Left ventricle myocardium inferior (tissue), 1 donor: Measurements from ENCODE around the gene AVEN. TPM values are rescaled to one million over a fixed set of nuclear protein-coding genes. Genes with fewer than 3 reads are reported as not detected.
"Not testable (repeated sequence)": the region's sequence is repeated elsewhere in the genome, so short reads cannot be mapped to it uniquely, and the experiment has no call there.

Source experiments
- DNase-seq: peaks from one replicate; pipeline ENCODE4 v3.0.0-alpha.2; 2020
- H3K27ac ChIP-seq: fragments of 200-600 bp; replicated peaks from 2 replicates; pipeline ENCODE4 v1.8.0; 2021
- H3K27me3 ChIP-seq: fragments of 200-600 bp; 2 replicates; pipeline ENCODE4 v1.8.0; 2021; ENCODE audit warnings: low read depth
- H3K36me3 ChIP-seq: fragments of 200-600 bp; 2 replicates; pipeline ENCODE4 v1.8.0; 2021
- H3K4me1 ChIP-seq: fragments of 200-600 bp; 2 replicates; pipeline ENCODE4 v1.8.0; 2021
- H3K4me3 ChIP-seq: fragments of 200-600 bp; 2 replicates; pipeline ENCODE4 v1.8.0; 2021; ENCODE audit warnings: mild to moderate bottlenecking, moderate library complexity
- H3K9me3 ChIP-seq: fragments of 200-600 bp; replicated peaks from 2 replicates; pipeline ENCODE4 v1.8.0; 2021
- intact Hi-C: fragments of 100-400 bp; cut with micrococcal nuclease; formaldehyde crosslinking; loops from one replicate; pipeline ENCODE4 v1.11.0; 2022
- total RNA-seq: library from RNA; stranded (reverse); fragmentation: NEBNext Ultra II Directional; extraction: Animal tissue kit (Norgen Biotek cat#: 25700); gene quantifications from one replicate; pipeline ENCODE4 v1.2.1, GENCODE V29; 2021
- TF ChIP-seq, protein P1 (sequence below): fragments of 200-600 bp; IDR thresholded peaks from 2 replicates; pipeline ENCODE4 v1.8.0; 2021; ENCODE audit warnings: antibody characterized with exemption, mild to moderate bottlenecking, borderline replicate concordance
- donor health status: DM: no; HTN: yes; CAD: no; lungs with severe emphysema.

The AVEN gene
- total RNA-seq, 1 donor from 2014 or later = 25.3 TPM

DNA sequence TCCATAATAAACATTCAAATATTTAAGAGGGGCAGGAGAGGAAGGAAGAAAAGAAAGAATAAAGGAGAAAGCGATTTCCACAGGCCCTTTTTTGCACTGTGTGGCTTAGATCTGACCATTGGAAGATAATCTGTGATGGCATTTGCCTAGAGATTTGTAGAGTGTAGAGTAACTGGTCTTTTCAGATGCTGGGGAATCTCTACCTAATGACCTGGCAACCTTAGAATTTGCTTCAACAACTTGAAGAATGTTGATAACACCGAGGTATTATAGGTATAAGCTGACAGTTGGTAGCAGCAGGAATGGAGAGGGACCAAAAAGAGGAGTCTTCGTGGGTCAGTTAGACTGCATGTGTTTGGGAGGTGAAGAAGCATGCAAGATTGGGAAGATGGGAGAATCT is 20.9 kb upstream of the AVEN start:
- Histone ChIP-seq H3K4me1 (no peaks in the 10 kb centered on the region), H3K4me3 (no peak overlapping the region), H3K27me3 (no peaks in the 10 kb centered on the region), H3K27ac (no peak overlapping the region), H3K9me3 (no peaks in the 10 kb centered on the region), H3K36me3 (no peaks in the 10 kb centered on the region)
- TF ChIP-seq, protein P1, sequence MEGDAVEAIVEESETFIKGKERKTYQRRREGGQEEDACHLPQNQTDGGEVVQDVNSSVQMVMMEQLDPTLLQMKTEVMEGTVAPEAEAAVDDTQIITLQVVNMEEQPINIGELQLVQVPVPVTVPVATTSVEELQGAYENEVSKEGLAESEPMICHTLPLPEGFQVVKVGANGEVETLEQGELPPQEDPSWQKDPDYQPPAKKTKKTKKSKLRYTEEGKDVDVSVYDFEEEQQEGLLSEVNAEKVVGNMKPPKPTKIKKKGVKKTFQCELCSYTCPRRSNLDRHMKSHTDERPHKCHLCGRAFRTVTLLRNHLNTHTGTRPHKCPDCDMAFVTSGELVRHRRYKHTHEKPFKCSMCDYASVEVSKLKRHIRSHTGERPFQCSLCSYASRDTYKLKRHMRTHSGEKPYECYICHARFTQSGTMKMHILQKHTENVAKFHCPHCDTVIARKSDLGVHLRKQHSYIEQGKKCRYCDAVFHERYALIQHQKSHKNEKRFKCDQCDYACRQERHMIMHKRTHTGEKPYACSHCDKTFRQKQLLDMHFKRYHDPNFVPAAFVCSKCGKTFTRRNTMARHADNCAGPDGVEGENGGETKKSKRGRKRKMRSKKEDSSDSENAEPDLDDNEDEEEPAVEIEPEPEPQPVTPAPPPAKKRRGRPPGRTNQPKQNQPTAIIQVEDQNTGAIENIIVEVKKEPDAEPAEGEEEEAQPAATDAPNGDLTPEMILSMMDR = no peak
- no peak for DNase-seq
- intact Hi-C loops = loop anchor here (5.0 kb wide), 1 partner anchor 152 kb away; the partner anchor contains the start of gene KATNBL1

DNA sequence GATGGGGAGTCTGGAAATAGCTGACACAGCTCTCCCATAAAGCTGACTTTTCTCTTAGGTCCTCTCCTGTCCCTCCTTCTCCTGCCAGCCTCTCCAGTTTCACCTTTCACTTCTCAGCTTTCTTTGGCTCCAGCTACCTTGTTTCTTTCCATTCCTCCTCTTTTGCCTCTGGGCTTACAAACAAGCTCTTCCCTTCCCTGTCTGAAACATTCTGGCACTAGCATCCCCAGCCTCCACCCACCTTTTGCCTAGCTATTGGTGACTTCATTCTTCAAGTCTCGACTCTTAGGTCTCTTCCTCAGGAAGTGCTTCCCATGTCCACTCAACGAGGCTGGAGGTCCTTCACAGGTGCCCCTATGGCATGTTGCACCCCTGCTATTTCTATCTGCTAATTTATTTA is 20.5 kb upstream of the AVEN start:
- Histone ChIP-seq H3K4me3 (no peak overlapping the region), H3K36me3 (no peaks in the 10 kb centered on the region), H3K4me1 (no peaks in the 10 kb centered on the region), H3K9me3 (no peaks in the 10 kb centered on the region), H3K27me3 (no peaks in the 10 kb centered on the region), H3K27ac (no peak overlapping the region)
- no peak for DNase-seq
- TF ChIP-seq, protein P1 = no peak
- intact Hi-C loops = no loop called here

- Histone ChIP-seq H3K27ac (no peak overlapping the region), H3K9me3 (peaks cover 1% of the 10 kb centered on the region), H3K27me3 (no peaks in the 10 kb centered on the region), H3K4me1 (no peaks in the 10 kb centered on the region), H3K36me3 (no peaks in the 10 kb centered on the region), H3K4me3 (no peak overlapping the region)
- intact Hi-C loops = no loop called here
- TF ChIP-seq, protein P1 = no peak
- DNase-seq = no peak
Measured at GRCh38 chr15:34056911-34057310, 17.9 kb upstream of the AVEN start.

DNA sequence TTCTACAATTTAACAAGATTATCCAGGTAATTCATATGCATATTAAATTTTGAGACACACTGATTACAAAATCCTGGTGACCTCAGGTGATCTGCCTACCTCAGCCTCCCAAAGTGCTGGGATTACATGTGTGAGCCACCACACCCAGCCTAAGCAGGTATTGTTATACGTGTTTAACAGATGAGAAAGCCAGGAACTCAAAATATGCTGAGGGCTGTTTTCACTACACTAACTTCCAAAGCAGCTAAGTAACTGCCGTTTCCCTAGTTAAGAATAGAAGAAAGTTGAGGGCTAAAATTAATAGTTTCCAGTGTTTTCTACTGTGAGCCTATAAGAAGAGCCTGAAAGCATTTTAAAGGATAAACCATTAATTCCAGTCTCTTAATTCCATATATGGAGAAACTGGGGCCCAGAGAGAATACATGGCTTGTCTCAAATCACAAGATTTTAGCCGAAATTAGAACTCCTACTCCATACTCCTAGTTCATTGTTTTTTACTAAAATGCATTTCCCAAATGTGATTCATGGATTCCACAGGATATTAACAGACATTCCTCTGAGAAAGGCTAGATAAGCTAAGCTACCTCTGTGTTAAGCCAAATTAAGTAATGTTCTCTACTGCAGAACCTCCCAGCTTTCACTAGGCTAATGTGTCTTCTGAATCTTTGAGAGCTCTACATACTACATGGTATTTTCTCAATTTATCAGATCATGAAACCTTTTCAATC is 17.0 kb upstream of the AVEN start:
- Histone ChIP-seq H3K9me3 (peaks cover 10% of the 10 kb centered on the region), H3K4me1 (no peaks in the 10 kb centered on the region), H3K4me3 (no peak overlapping the region), H3K27me3 (no peaks in the 10 kb centered on the region), H3K36me3 (no peaks in the 10 kb centered on the region), H3K27ac (no peak overlapping the region)
- TF ChIP-seq, protein P1 = no peak
- DNase-seq = no peak
- intact Hi-C loops = no loop called here

- TF ChIP-seq, protein P1 = no peak
- no peaks in the 10 kb centered on the region for H3K4me1 ChIP-seq
- H3K9me3 ChIP-seq = peaks cover 28% of the 10 kb centered on the region
- H3K27ac ChIP-seq = no peak overlapping the region
- H3K36me3 ChIP-seq = no peaks in the 10 kb centered on the region
- DNase-seq = no peak
- no peak overlapping the region for H3K4me3 ChIP-seq
- H3K27me3 ChIP-seq = no peaks in the 10 kb centered on the region
- intact Hi-C loops = no loop called here
Measured at GRCh38 chr15:34054081-34054707, 15.2 kb upstream of the AVEN start.

- DNase-seq, H3K4me3 ChIP-seq, H3K4me1 ChIP-seq, H3K36me3 ChIP-seq, intact Hi-C loops, H3K27ac ChIP-seq, H3K27me3 ChIP-seq: not testable (repeated sequence)
- H3K9me3 ChIP-seq = peaks cover 32% of the 10 kb centered on the region
Measured at GRCh38 chr15:34050385-34050784, 11.4 kb upstream of the AVEN start.
